BE2C (cell line): ENCODE data around the gene MVB12B.

Source experiments
- DNase-seq: peaks from one replicate; pipeline ENCODE4 v3.0.0-alpha.2; 2020
- H3K27me3 ChIP-seq: fragments of 250-450 bp; sonication (Bioruptor Pico); 2 replicates; pipeline ENCODE4 v1.5.1; 2020; ENCODE audit warnings: mild to moderate bottlenecking
- H3K36me3 ChIP-seq: fragments of 250-450 bp; sonication (Bioruptor Pico); 2 replicates; pipeline ENCODE4 v1.5.1; 2020; ENCODE audit warnings: mild to moderate bottlenecking
- H3K4me1 ChIP-seq: fragments of 250-450 bp; sonication (Bioruptor Pico); 2 replicates; pipeline ENCODE4 v1.5.1; 2020
- H3K4me3 ChIP-seq: 2 replicates; pipeline ENCODE4 v1.5.1; 2011; ENCODE audit warnings: low read depth, low read length
- H3K9me3 ChIP-seq: fragments of 250-450 bp; sonication (Bioruptor Pico); 2 replicates; pipeline ENCODE4 v1.5.1; 2020
- TF ChIP-seq, protein P1 (sequence below): IDR thresholded peaks from 2 replicates; pipeline ENCODE4 v1.5.1; 2012; ENCODE audit warnings: mild to moderate bottlenecking, low read depth, low read length

MVB12B gene

DNA sequence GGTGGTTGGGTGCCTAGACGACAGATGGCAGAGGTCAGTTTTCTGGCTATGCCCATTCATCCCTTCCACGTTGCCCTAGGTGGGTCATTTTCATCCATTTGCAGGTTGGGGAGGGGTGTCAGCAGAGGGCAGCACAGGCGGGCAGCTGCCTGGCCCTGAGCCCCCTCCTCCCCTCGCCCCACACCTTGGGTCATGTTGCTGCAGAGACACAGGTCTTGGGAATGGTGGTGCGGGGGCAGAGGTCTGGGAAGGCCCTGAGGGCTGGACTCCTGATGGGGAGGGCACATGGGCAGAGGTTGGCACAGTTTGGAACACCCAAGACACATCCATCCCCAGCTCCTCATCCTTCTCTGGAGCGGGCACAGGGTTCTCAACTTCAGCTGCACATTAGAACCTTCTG lies 183.9 kb downstream of the MVB12B start:
- no peak for DNase-seq
- H3K9me3 ChIP-seq, result no peaks in the 10 kb centered on the region
- no peaks in the 10 kb centered on the region for H3K36me3 ChIP-seq
- peaks cover 55% of the 10 kb centered on the region for H3K4me1 ChIP-seq
- H3K4me3 ChIP-seq, result no peak overlapping the region
- H3K27me3 ChIP-seq, result no peaks in the 10 kb centered on the region
- TF ChIP-seq, protein P1, sequence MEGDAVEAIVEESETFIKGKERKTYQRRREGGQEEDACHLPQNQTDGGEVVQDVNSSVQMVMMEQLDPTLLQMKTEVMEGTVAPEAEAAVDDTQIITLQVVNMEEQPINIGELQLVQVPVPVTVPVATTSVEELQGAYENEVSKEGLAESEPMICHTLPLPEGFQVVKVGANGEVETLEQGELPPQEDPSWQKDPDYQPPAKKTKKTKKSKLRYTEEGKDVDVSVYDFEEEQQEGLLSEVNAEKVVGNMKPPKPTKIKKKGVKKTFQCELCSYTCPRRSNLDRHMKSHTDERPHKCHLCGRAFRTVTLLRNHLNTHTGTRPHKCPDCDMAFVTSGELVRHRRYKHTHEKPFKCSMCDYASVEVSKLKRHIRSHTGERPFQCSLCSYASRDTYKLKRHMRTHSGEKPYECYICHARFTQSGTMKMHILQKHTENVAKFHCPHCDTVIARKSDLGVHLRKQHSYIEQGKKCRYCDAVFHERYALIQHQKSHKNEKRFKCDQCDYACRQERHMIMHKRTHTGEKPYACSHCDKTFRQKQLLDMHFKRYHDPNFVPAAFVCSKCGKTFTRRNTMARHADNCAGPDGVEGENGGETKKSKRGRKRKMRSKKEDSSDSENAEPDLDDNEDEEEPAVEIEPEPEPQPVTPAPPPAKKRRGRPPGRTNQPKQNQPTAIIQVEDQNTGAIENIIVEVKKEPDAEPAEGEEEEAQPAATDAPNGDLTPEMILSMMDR, result no peak

DNA sequence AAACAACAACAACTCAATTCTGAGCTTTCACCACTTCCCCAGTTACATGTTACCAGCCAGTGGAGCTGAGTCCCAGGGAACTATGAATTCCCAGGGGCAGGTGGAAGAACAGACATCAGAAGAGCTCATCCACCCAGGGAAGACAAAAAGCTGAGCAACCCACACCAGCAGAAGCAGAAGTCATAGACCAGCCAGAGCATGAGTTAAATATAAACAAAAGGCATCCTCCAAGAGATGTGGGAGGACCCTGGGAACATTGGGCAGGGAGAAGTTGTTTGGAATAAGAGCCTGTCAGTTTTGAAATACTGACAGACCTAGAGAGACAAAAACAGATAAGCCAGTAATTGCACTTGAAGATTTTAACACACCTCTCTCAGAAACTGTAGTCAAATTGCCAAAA lies 184.8 kb downstream of the MVB12B start:
- peaks cover 48% of the 10 kb centered on the region for H3K4me1 ChIP-seq
- no peaks in the 10 kb centered on the region for H3K27me3 ChIP-seq
- DNase-seq, result no peak
- no peaks in the 10 kb centered on the region for H3K9me3 ChIP-seq
- no peaks in the 10 kb centered on the region for H3K36me3 ChIP-seq
- H3K4me3 ChIP-seq, result no peak overlapping the region
- TF ChIP-seq, protein P1, result no peak

DNA sequence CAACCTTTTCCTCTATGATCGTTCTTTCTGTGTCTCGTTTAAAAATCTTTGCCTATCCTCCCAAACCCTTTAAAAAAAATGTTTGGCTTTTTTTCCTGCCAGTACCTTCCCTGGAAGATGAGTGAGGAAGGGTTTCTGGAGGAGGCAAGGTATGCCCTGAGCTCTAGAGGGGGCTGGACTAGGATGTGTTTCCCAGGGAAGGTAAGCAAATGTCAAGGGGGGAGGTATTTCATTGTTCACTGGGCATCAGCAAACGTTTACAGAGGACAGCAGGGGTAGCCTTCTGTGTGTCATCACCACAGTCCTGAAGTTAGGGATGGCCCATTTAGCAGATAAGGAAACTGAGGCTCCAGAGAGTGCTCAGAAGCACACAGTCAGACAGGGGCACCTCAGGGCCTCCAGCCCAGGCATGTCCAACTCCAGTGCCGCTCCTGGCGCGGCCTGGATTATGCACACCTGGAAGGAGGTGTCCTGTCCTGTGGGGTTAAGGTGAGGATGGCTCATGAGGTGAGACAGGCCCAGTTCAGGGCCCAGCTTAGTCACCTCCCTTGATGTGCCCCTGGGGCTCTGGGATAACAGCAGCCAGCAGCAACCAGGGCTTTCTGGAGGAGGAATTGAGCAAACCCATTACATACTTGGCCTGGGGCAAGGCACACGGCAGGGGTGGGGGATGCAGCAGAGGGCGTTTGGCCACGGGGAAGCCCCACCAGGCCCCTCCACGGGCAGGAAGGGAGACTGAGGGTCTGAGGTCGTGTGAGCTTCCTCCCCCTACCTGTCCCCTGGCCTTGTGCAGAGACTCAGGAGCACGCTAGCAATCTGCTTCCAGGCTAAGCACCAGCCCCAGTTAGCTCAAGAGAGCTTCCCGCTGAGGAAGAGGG lies 186.8 kb downstream of the MVB12B start:
- H3K9me3 ChIP-seq, result no peaks in the 10 kb centered on the region
- no peaks in the 10 kb centered on the region for H3K27me3 ChIP-seq
- DNase-seq, result peak; percentile 52
- H3K36me3 ChIP-seq, result no peaks in the 10 kb centered on the region
- TF ChIP-seq, protein P1, result peak; percentile 9; the same call in 1 of the 2 replicates
- peaks cover 47% of the 10 kb centered on the region for H3K4me1 ChIP-seq
- H3K4me3 ChIP-seq, result peak overlapping the region; percentile 12; the same call in 1 of the 2 replicates

DNA sequence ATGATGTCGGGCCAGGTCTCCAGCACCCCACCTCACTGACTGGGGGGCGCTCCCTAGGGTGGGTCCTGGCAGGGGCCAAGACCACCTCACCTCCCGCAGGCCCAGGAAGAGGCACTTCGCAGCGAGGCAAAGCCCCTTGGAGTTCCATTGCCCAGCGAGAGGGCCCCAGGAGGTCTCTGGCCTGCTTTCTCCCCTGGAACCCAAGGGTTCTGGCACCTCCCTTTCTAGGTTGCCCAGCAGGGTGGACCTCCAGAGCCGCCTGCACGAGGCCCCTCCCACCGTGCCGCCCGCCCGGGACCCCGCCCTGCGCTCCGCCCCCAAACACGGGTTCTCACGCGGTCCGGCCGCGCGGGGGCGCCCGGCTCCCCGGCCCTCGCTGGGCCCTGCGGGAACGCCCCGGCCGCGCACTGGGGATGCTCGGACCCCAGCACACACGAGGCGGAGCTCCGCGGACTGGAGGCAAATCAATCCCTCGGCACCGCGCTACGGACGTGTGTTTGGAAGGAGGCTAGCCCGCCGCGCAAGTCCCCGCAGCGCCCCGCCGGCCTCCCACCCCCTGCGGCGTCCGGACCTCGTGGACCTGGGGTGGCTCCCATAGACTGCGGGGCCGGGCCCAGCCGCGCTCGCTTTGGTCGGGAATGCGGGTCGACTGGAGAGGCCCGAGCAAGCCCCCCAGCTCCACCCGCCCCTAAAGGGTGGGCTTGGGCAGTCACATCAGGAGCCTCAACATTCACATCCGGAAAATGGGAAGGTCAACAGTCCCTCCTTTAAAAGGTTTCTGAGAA lies 187.6 kb downstream of the MVB12B start:
- Histone ChIP-seq H3K36me3 (no peaks in the 10 kb centered on the region), H3K4me3 (peak overlapping the region; percentile 12; the same call in 1 of the 2 replicates), H3K9me3 (no peaks in the 10 kb centered on the region), H3K27me3 (no peaks in the 10 kb centered on the region), H3K4me1 (peaks cover 50% of the 10 kb centered on the region)
- DNase-seq, result peak; percentile 84
- TF ChIP-seq, protein P1, result 0 out of 2 replicates have a peak, but pooled peaks have one; percentile 15

DNA sequence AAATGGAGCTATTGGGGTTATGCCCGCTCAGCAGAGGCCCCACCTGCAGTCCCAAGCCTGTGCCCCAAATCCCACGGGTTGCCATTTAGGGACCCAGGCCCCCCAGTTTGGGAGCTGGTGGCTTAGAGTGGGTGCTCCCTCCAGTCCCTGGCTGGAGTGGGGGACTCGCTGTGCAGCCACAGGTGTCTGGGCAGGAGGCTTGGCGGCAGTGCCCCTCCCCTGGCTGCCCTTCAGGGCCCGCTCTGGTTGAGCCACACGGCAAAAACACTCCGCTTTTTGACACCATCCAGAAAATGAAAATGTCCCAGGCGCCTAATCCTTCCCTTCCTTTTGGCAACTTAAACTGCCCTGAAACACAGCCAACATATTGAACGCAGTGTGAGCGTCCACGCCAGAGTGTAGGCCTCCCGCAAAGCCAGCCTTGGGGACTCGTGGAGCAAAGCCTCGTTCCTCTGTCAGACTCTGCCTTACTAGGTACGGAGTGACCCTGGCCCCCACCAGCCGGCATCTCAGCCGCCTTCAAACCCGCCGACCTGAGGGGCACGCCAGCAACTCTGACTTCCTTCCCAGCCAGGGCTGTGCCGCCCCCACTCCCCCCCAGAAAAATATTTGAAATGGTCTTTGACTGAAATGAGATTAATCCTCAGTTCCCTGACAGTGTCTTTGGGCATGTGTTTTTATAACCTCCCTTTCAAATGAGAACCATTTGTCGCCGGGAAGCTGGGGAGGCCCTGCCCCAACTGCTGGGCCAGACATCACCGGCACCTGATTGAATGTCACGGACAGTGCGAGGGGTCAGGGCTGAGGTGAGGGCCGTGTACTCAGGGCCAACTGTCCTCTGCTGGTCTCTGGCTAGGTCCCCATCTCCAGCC lies 188.6 kb downstream of the MVB12B start:
- Histone ChIP-seq H3K36me3 (no peaks in the 10 kb centered on the region), H3K27me3 (no peaks in the 10 kb centered on the region), H3K4me3 (no peak overlapping the region), H3K4me1 (peaks cover 54% of the 10 kb centered on the region), H3K9me3 (no peaks in the 10 kb centered on the region)
- TF ChIP-seq, protein P1, result no peak
- no peak for DNase-seq
